NCI-H2029 treated with DMSO at 0.1 percent for 48 hours (cell line): ENCODE data around the gene CNP.
"Not testable (repeated sequence)": the region's sequence is repeated elsewhere in the genome, so short reads cannot be mapped to it uniquely, and the experiment has no call there.

Experiments used
- DNase-seq: peaks from one replicate; lab custom pipeline; 2025; lab: John Stamatoyannopoulos, UW

CNP gene

GRCh38 chr17:42009170-42009569 is 42.6 kb downstream of the CNP start:
- DNase-seq, result no peak

GRCh38 chr17:42010266-42010680 is 43.7 kb downstream of the CNP start:
- DNase-seq, result not testable (repeated sequence)

- no peak for DNase-seq
Observed at GRCh38 chr17:42010898-42011516, 44.4 kb downstream of the CNP start.

GRCh38 chr17:42012363-42012762 is 45.8 kb downstream of the CNP start:
- not testable (repeated sequence) for DNase-seq

GRCh38 chr17:42013740-42014139 is 47.1 kb downstream of the CNP start:
- not testable (repeated sequence) for DNase-seq

- no peak for DNase-seq
Observed at GRCh38 chr17:42016411-42016831, 49.8 kb downstream of the CNP start.

DNA sequence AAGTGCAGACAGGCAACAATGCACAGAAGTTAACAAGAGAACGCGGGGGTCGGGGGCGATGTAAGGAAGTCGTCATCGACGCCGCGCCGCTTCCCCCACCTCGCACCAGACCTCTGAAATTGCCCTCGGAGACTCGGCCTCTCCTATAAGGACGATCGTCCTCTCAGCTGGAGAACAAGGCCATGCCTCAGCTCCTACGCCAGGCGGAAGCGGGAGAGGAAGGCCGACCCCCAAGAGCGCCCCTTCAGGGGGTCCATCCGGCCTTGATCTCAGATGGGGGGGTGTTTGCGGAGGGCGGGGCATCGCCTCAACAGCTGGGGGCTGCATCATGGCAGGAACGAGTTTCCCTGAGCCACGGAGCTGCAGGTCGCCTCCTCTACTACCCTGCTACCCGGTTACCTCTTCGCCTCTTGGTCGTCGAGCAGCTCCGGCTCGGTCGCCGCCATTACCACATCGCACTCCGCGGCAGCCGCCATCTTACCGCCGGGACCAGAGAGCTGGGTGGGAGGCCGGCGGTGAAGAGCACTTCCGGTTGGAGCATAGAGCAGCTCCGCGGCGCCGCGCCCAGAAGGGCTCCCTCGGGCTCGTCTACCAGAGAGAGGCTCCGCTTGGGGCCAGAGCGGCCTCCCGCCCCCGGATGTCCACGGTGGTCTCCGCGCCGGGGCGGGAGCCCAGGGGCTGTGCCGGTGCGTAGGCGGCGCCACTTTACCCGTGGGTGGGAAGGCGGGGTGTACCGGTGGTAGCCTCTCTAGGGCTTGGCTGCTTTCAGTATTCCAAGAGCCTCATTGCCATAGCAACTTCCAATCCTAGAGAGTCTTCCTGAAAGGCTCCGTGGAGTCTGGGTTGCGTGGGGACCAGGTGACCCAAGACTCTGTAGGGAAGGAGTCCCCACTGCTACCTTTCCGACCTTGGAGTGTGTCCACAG is 50.6 kb downstream of the CNP start, which contains the start of gene DNAJC7:
Gene DNAJC7, minus strand, starts transcription at position 499 of the 925 bp plus-strand sequence. Its CDS starts 23 bp downstream, at position 476.
- DNase-seq, result peak; percentile 65

DNA sequence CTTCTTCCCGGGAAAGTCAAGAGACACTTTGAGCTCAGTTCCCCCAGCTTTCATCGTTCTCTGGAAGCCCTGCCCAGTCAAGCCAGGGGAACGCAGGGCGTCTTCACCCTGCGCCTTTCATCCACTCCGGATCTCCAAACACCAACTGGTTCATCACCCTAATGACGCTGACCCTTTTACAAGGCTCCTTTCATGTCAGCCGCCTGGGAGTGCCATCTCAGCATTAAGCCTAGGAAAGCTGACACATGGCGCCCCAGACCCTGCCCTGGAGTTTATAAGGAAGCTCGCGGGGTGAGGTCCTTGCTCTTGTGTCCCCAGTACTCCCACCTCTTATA is 51.2 kb downstream of the CNP start:
- no peak for DNase-seq

- no peak for DNase-seq
Observed at GRCh38 chr17:42018339-42018738, 51.7 kb downstream of the CNP start.

GRCh38 chr17:42018988-42019387 is 52.4 kb downstream of the CNP start:
- DNase-seq, result no peak

GRCh38 chr17:42019509-42020404 is 53.2 kb downstream of the CNP start, which contains the start of gene NKIRAS2:
Gene NKIRAS2 (plus strand): TSS chr17:42020090. CDS start chr17:42021578, 1,488 bp downstream.
- DNase-seq, result peak; percentile 22

DNA sequence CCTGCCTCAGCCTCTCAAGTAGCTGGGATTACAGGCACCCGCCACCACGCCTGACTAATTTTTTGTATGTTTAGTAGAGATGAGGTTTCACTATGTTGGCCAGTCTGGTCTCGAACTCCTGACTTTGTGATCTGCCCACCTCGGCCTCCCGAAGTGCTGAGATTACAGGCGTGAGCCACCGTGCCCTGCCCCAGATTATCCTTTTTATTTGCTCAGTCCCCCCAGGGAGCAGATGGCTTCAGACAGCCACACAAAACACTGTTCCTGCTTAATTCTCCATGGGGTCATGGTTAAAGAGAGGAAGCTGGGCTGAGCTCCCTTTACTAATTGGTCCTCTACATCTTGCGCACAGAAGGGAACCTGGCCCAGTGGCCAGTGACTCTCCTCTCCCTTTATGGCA is 54.2 kb downstream of the CNP start:
- DNase-seq, result not testable (repeated sequence)

DNA sequence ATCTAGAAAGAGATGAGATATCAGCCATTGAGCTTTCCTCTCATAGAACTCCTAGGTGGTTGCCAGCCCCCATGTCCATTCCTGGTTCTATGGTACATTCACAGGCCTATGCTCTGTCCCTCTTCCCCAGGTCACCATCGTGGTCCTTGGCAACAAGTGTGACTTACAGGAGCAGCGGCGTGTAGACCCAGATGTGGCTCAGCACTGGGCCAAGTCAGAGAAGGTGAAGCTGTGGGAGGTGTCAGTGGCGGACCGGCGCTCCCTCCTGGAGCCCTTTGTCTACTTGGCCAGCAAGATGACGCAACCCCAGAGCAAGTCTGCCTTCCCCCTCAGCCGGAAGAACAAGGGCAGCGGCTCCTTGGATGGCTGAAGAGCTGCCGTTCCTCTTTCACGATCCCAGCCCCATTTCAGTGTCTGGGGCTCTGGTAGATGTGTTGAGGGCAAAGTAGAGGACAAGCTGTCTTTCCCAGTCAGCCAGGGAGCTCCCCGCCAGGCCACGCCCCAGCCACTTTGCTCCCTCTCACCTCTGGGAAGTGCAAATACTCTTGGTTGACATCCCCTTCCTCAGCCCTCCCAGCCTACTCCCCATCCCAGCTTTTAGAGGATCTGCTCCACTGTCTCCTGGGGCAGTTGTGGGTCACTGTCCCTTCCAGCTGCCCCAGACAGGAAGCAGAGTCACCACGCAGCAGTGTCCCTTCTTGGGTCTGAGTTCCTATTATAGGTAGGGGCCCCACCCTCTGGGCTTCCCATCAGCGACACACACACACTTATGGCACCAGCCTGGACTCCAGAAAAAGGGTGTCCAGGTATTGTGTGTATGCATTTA is 57.1 kb downstream of the CNP start:
- no peak for DNase-seq

DNA sequence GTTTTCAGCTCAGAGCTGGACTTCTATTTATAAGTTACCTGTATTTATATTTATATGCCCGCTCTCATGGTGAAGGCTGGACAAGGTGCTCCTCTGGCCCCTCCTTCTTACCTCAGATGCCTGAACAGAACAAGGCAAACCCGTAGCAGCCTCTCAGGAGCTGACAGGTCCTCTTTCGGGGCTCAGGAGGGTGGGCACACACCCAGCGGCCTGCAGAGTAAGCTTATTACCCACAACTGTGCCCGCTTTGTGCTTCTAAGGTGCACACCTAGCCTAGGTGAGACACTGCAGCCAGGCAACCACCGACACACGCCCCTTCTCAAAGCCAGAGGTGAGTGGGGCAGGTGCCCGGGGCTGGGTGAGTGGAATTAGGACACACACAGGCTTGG is 58.6 kb downstream of the CNP start:
- no peak for DNase-seq

DNA sequence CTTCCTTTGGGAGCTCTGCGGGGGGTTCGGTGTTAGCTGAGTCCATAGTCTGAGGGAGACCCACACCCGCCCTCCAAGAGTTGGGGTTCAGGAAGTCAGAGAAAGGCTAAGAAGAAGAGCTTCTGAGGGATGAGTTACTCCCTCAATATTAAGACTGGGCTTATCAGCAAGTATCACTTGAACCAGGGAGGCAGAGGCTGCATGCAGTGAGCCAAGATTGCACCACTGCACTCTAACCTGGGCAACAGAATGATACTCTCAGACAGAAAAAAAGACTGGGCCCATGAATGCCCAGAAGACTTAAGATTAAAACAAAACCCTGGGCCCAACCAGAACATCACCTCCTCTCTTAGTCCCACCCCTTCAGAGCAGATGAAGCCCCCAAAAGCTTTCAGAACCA is 59.3 kb downstream of the CNP start:
- no peak for DNase-seq

DNA sequence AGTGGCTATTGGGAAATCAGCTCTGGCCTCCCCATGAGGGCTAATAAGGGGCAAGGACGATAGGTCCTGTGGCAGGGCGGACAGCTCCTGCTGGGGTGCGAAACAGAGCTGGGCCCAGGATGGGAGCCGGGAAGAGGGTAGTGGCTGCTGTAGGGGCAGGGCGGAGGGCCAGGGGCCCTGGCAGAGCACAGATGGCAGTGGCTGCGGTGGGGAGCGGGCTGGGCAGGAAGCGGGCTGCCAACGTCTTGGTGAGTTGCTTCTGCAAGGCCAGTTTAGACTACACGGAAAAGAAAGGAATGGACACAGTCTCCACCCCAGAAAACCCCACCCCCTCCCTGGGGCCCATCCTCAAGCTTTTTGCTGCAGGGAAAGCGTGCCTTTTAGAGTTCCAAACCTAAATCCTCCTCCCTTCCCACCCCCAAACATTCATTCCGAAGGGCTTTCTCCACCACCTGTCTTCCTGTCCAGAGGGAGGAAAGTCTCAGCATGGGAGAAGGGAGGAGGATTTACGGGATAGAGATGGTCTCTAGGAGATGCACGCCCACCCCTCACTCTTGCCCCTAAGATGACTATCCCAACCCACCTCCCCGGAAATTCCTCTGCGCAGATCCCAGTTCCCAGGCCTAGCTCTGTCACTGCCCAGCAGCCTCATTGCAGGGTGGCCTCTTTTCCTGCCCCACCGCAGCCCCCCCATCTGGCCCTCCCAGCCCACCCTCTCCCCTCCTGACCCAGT is 60.4 kb downstream of the CNP start:
- DNase-seq, result no peak
